SK-N-SH treated with all-trans-retinoic acid at 6 μM for 48 hours (cell line): ENCODE data around the gene ASB10.

Experiments
- ATAC-seq: fragments of 200-7000 bp; cut with Tn5 transposase; 3 replicates; pipeline ENCODE4 v1.9.1; 2020; ENCODE audit warnings: mild to moderate bottlenecking, moderate library complexity
- ARNTL ChIP-seq: fragments of 450-650 bp; formaldehyde crosslinking; IDR thresholded peaks from 2 replicates; pipeline ENCODE4 v1.5.0; 2020; ENCODE audit warnings: low read depth, mild to moderate bottlenecking, moderate library complexity, borderline replicate concordance
- BACH2 ChIP-seq: fragments of 250-450 bp; sonication (Bioruptor Pico); IDR thresholded peaks from 2 replicates; pipeline ENCODE4 v1.9.0; 2021; ENCODE audit warnings: mild to moderate bottlenecking, borderline replicate concordance
- CREB5 ChIP-seq: fragments of 250-450 bp; sonication (Bioruptor Pico); IDR thresholded peaks from 2 replicates; pipeline ENCODE4 v1.5.1; 2020; ENCODE audit warnings: low read depth, mild to moderate bottlenecking, moderate library complexity
- CSDC2 ChIP-seq: fragments of 250-450 bp; sonication (Bioruptor Pico); IDR thresholded peaks from 2 replicates; pipeline ENCODE4 v1.5.0; 2020; ENCODE audit warnings: mild to moderate bottlenecking, moderate library complexity
- CSRNP3 ChIP-seq: fragments of 250-450 bp; sonication (Bioruptor Pico); IDR thresholded peaks from 2 replicates; pipeline ENCODE4 v1.5.1; 2021; ENCODE audit warnings: mild to moderate bottlenecking, moderate library complexity
- ESRRG ChIP-seq: fragments of 250-450 bp; sonication (Bioruptor Pico); IDR thresholded peaks from 2 replicates; pipeline ENCODE4 v1.6.1; 2021; ENCODE audit warnings: mild to moderate bottlenecking
- GLIS3 ChIP-seq: fragments of 250-450 bp; sonication (Bioruptor Pico); IDR thresholded peaks from 2 replicates; pipeline ENCODE4 v1.5.0; 2020; ENCODE audit warnings: mild to moderate bottlenecking, moderate library complexity
- ISL1 ChIP-seq: fragments of 250-450 bp; sonication (Bioruptor Pico); IDR thresholded peaks from 2 replicates; pipeline ENCODE4 v2.1.2; 2022; ENCODE audit warnings: mild to moderate bottlenecking, moderate library complexity
- OSR1 ChIP-seq: fragments of 250-450 bp; sonication (Bioruptor Pico); IDR thresholded peaks from 2 replicates; pipeline ENCODE4 v1.8.0; 2022; ENCODE audit warnings: moderate library complexity, mild to moderate bottlenecking, inconsistent platforms
- PPARA ChIP-seq: fragments of 250-450 bp; sonication (Bioruptor Pico); IDR thresholded peaks from 2 replicates; pipeline ENCODE4 v1.5.0; 2020; ENCODE audit warnings: mild to moderate bottlenecking, borderline replicate concordance
- RARB ChIP-seq: fragments of 250-450 bp; sonication (Bioruptor Pico); IDR thresholded peaks from 2 replicates; pipeline ENCODE4 v1.8.0; 2021; ENCODE audit warnings: mild to moderate bottlenecking, moderate library complexity
- SNAI2 ChIP-seq: fragments of 250-450 bp; sonication (Bioruptor Pico); IDR thresholded peaks from 2 replicates; pipeline ENCODE4 v1.5.0; 2020; ENCODE audit warnings: mild to moderate bottlenecking, moderate library complexity
- TCF4 ChIP-seq: fragments of 250-450 bp; sonication (Bioruptor Pico); IDR thresholded peaks from 2 replicates; pipeline ENCODE4 v1.8.0; 2021; ENCODE audit warnings: mild to moderate bottlenecking, moderate library complexity, borderline replicate concordance
- TOX ChIP-seq: fragments of 250-450 bp; sonication (Bioruptor Pico); IDR thresholded peaks from 2 replicates; pipeline ENCODE4 v1.8.0; 2021; ENCODE audit warnings: mild to moderate bottlenecking, moderate library complexity, borderline replicate concordance
- ZC3H10 ChIP-seq: fragments of 250-450 bp; sonication (Bioruptor Pico); IDR thresholded peaks from 2 replicates; pipeline ENCODE4 v1.5.1; 2021; ENCODE audit warnings: mild to moderate bottlenecking, moderate library complexity
- ZFP30 ChIP-seq: fragments of 450-650 bp; formaldehyde crosslinking; IDR thresholded peaks from 2 replicates; pipeline ENCODE4 v1.5.0; 2022; ENCODE audit warnings: mild to moderate bottlenecking, moderate library complexity
- ZNF565 ChIP-seq: fragments of 450-650 bp; formaldehyde crosslinking; conservative IDR thresholded peaks from 2 replicates; pipeline ENCODE4 v1.5.0; 2020; ENCODE audit warnings: low read depth, mild to moderate bottlenecking, moderate library complexity
- ZNF70 ChIP-seq: fragments of 450-650 bp; formaldehyde crosslinking; IDR thresholded peaks from 2 replicates; pipeline ENCODE4 v1.5.0; 2020; ENCODE audit warnings: mild to moderate bottlenecking, moderate library complexity
- TF ChIP-seq, protein P1 (sequence below): fragments of 250-450 bp; sonication (Bioruptor Pico); IDR thresholded peaks from 2 replicates; pipeline ENCODE4 v1.5.0; 2020; ENCODE audit warnings: mild to moderate bottlenecking, moderate library complexity
- TF ChIP-seq, protein P2 (sequence below): fragments of 250-450 bp; sonication (Bioruptor Pico); IDR thresholded peaks from 2 replicates; pipeline ENCODE4 v1.8.0; 2021; ENCODE audit warnings: low read depth, mild to moderate bottlenecking, moderate library complexity, borderline replicate concordance
- TF ChIP-seq, protein P3 (sequence below): fragments of 250-450 bp; sonication (Bioruptor Pico); IDR thresholded peaks from 2 replicates; pipeline ENCODE4 v1.8.0; 2020; ENCODE audit warnings: mild to moderate bottlenecking, moderate library complexity, borderline replicate concordance

Gene ASB10

GRCh38 chr7:151131224-151131591, 55.8 kb downstream of the ASB10 start:
- ATAC-seq, result no peak
- TF ChIP-seq ARNTL (CRISPR knock-in tag) (no peak), PPARA (CRISPR knock-in tag) (no peak), ZNF565 (CRISPR knock-in tag) (no peak)

- no peak for TF ChIP-seq ZFP30 (CRISPR knock-in tag)
- no peak for TF ChIP-seq CSDC2
- no peak for TF ChIP-seq BACH2 (CRISPR knock-in tag)
- TF ChIP-seq CREB5 (CRISPR knock-in tag), result no peak
- no peak for TF ChIP-seq TOX
- no peak for ATAC-seq
Measured at GRCh38 chr7:151130741-151131157, 56.3 kb downstream of the ASB10 start.

- no peak for ATAC-seq
- TF ChIP-seq CSRNP3 (CRISPR knock-in tag) (no peak), CREB5 (CRISPR knock-in tag) (no peak), ZC3H10 (CRISPR knock-in tag) (no peak), BACH2 (CRISPR knock-in tag) (no peak), TCF4 (CRISPR knock-in tag) (no peak), ARNTL (CRISPR knock-in tag) (no peak), TOX (no peak), GLIS3 (CRISPR knock-in tag) (no peak), ESRRG (CRISPR knock-in tag) (no peak), ISL1 (CRISPR knock-in tag) (no peak), CSDC2 (no peak), SNAI2 (no peak), ZNF565 (CRISPR knock-in tag) (no peak), OSR1 (CRISPR knock-in tag) (no peak), RARB (CRISPR knock-in tag) (no peak), ZNF70 (no peak), ZFP30 (CRISPR knock-in tag) (no peak)
- TF ChIP-seq, protein P1, sequence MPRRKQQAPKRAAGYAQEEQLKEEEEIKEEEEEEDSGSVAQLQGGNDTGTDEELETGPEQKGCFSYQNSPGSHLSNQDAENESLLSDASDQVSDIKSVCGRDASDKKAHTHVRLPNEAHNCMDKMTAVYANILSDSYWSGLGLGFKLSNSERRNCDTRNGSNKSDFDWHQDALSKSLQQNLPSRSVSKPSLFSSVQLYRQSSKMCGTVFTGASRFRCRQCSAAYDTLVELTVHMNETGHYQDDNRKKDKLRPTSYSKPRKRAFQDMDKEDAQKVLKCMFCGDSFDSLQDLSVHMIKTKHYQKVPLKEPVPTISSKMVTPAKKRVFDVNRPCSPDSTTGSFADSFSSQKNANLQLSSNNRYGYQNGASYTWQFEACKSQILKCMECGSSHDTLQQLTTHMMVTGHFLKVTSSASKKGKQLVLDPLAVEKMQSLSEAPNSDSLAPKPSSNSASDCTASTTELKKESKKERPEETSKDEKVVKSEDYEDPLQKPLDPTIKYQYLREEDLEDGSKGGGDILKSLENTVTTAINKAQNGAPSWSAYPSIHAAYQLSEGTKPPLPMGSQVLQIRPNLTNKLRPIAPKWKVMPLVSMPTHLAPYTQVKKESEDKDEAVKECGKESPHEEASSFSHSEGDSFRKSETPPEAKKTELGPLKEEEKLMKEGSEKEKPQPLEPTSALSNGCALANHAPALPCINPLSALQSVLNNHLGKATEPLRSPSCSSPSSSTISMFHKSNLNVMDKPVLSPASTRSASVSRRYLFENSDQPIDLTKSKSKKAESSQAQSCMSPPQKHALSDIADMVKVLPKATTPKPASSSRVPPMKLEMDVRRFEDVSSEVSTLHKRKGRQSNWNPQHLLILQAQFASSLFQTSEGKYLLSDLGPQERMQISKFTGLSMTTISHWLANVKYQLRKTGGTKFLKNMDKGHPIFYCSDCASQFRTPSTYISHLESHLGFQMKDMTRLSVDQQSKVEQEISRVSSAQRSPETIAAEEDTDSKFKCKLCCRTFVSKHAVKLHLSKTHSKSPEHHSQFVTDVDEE, result no peak
- TF ChIP-seq, protein P2, sequence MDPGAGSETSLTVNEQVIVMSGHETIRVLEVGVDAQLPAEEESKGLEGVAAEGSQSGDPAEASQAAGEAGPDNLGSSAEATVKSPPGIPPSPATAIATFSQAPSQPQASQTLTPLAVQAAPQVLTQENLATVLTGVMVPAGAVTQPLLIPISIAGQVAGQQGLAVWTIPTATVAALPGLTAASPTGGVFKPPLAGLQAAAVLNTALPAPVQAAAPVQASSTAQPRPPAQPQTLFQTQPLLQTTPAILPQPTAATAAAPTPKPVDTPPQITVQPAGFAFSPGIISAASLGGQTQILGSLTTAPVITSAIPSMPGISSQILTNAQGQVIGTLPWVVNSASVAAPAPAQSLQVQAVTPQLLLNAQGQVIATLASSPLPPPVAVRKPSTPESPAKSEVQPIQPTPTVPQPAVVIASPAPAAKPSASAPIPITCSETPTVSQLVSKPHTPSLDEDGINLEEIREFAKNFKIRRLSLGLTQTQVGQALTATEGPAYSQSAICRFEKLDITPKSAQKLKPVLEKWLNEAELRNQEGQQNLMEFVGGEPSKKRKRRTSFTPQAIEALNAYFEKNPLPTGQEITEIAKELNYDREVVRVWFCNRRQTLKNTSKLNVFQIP (CRISPR knock-in tag), result no peak
- TF ChIP-seq, protein P3, sequence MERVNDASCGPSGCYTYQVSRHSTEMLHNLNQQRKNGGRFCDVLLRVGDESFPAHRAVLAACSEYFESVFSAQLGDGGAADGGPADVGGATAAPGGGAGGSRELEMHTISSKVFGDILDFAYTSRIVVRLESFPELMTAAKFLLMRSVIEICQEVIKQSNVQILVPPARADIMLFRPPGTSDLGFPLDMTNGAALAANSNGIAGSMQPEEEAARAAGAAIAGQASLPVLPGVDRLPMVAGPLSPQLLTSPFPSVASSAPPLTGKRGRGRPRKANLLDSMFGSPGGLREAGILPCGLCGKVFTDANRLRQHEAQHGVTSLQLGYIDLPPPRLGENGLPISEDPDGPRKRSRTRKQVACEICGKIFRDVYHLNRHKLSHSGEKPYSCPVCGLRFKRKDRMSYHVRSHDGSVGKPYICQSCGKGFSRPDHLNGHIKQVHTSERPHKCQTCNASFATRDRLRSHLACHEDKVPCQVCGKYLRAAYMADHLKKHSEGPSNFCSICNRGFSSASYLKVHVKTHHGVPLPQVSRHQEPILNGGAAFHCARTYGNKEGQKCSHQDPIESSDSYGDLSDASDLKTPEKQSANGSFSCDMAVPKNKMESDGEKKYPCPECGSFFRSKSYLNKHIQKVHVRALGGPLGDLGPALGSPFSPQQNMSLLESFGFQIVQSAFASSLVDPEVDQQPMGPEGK (CRISPR knock-in tag), result no peak
Measured at GRCh38 chr7:151129960-151130591, 57.0 kb downstream of the ASB10 start.
